Neuronal stem cell (in vitro differentiated cells): ENCODE results near the gene BRIP1.

ENCODE experiments used
- DNase-seq: peaks from one replicate; pipeline ENCODE4 v3.0.0-alpha.2; 2013; ENCODE audit warnings: low spot score
- H2AFZ ChIP-seq: one replicate; pipeline ENCODE4 v1.6.1; 2013; ENCODE audit warnings: mild to moderate bottlenecking, low read length, inconsistent platforms
- H2AK5ac ChIP-seq: 2 replicates; pipeline ENCODE4 v1.6.1; 2013; ENCODE audit warnings: low read depth, mild to moderate bottlenecking, inconsistent platforms, low read length, moderate library complexity, mixed read lengths
- H2BK120ac ChIP-seq: 2 replicates; pipeline ENCODE4 v1.6.1; 2013; ENCODE audit warnings: low read depth, mild to moderate bottlenecking, inconsistent platforms, low read length, moderate library complexity, mixed read lengths
- H2BK12ac ChIP-seq: one replicate; pipeline ENCODE4 v1.6.1; 2013; ENCODE audit warnings: low read length, inconsistent platforms
- H2BK15ac ChIP-seq: 2 replicates; pipeline ENCODE4 v1.6.1; 2013; ENCODE audit warnings: mild to moderate bottlenecking, low read length, inconsistent platforms, mixed read lengths
- H2BK5ac ChIP-seq: one replicate; pipeline ENCODE4 v1.6.1; 2013; ENCODE audit warnings: inconsistent platforms, mild to moderate bottlenecking, low read length, moderate library complexity
- H3K14ac ChIP-seq: one replicate; pipeline ENCODE4 v1.6.1; 2013; ENCODE audit warnings: low read length, inconsistent platforms
- H3K18ac ChIP-seq: 2 replicates; pipeline ENCODE4 v1.6.1; 2013; ENCODE audit warnings: low read length, inconsistent platforms
- H3K23ac ChIP-seq: 2 replicates; pipeline ENCODE4 v1.6.1; 2013; ENCODE audit warnings: low read depth, mild to moderate bottlenecking, mixed read lengths, low read length, inconsistent platforms; ENCODE audit not compliant: poor library complexity
- H3K27ac ChIP-seq: replicated peaks from 3 replicates; pipeline ENCODE4 v1.5.1; 2013; ENCODE audit warnings: low read length, inconsistent platforms
- H3K27me3 ChIP-seq, 3 experiments: 2 replicates each; pipeline ENCODE4 v1.6.1; 2013; ENCODE audit warnings: low read length in 3 of 3, mild to moderate bottlenecking in 2 of 3, inconsistent platforms in 1 of 3, low read depth in 1 of 3, mixed read lengths in 1 of 3, moderate library complexity in 1 of 3; ENCODE audit not compliant: control insufficient read depth in 3 of 3, insufficient read depth in 3 of 3
- H3K36me3 ChIP-seq, 2 donors: replicated peaks in 1 of 2; 2 replicates each; pipeline ENCODE4 v1.6.1; 2013; ENCODE audit warnings: low read length in 2 of 2; ENCODE audit not compliant: control insufficient read depth in 2 of 2, insufficient read depth in 2 of 2
- H3K4ac ChIP-seq: 2 replicates; pipeline ENCODE4 v1.6.1; 2013; ENCODE audit warnings: inconsistent platforms, mild to moderate bottlenecking, low read length, moderate library complexity
- H3K4me1 ChIP-seq, 2 donors: 1 replicate in 1 of 2; 2 replicates in 1 of 2; pipeline ENCODE4 v1.6.1; 2013; ENCODE audit warnings: low read length in 2 of 2, low read depth in 1 of 2; ENCODE audit not compliant: control insufficient read depth in 2 of 2, insufficient read depth in 1 of 2
- H3K4me2 ChIP-seq: one replicate; pipeline ENCODE4 v1.6.1; 2013; ENCODE audit warnings: mild to moderate bottlenecking, low read length, inconsistent platforms; ENCODE audit not compliant: insufficient read depth, poor library complexity, severe bottlenecking
- H3K4me3 ChIP-seq, 2 donors: 2 replicates each; pipeline ENCODE4 v1.5.1; 2013; ENCODE audit warnings: low read length in 2 of 2, mild to moderate bottlenecking in 2 of 2, inconsistent platforms in 1 of 2, moderate library complexity in 1 of 2
- H3K79me1 ChIP-seq: one replicate; pipeline ENCODE4 v1.6.1; 2013; ENCODE audit warnings: low read depth, mild to moderate bottlenecking, inconsistent platforms, low read length, moderate library complexity
- H3K9ac ChIP-seq: one replicate; pipeline ENCODE4 v1.6.1; 2013; ENCODE audit warnings: mild to moderate bottlenecking, low read depth, low read length, inconsistent platforms; ENCODE audit not compliant: poor library complexity
- H3K9me3 ChIP-seq, 2 donors: replicated peaks in 1 of 2; 2 replicates each; pipeline versions ENCODE3 to v1.6.1; 2013; ENCODE audit warnings: low read length in 2 of 2, mild to moderate bottlenecking in 2 of 2, inconsistent platforms in 1 of 2, low read depth in 1 of 2, mixed read lengths in 1 of 2, moderate library complexity in 1 of 2; ENCODE audit not compliant: control insufficient read depth in 2 of 2, insufficient read depth in 1 of 2
- H4K8ac ChIP-seq: one replicate; pipeline ENCODE4 v1.6.1; 2013; ENCODE audit warnings: low read depth, mild to moderate bottlenecking, inconsistent platforms, low read length, moderate library complexity
- H4K91ac ChIP-seq: one replicate; pipeline ENCODE4 v1.6.1; 2013; ENCODE audit warnings: low read length, low read depth, mild to moderate bottlenecking, inconsistent platforms; ENCODE audit not compliant: poor library complexity
- WGBS, 2 donors: extraction: QIAGEN DNeasy Blood & Tissue Kit; methylation state at CpG; one replicate each; pipeline ENCODE4 v1.1.7; 2013; ENCODE audit warnings: missing lambda C conversion rate in 2 of 2, mixed read lengths in 1 of 2; ENCODE audit not compliant: insufficient read length in 2 of 2, insufficient replicate concordance in 1 of 2; ENCODE audit errors: extremely low coverage in 2 of 2; 5-methylcytosine and 5-hydroxymethylcytosine counted together

The BRIP1 gene

DNA sequence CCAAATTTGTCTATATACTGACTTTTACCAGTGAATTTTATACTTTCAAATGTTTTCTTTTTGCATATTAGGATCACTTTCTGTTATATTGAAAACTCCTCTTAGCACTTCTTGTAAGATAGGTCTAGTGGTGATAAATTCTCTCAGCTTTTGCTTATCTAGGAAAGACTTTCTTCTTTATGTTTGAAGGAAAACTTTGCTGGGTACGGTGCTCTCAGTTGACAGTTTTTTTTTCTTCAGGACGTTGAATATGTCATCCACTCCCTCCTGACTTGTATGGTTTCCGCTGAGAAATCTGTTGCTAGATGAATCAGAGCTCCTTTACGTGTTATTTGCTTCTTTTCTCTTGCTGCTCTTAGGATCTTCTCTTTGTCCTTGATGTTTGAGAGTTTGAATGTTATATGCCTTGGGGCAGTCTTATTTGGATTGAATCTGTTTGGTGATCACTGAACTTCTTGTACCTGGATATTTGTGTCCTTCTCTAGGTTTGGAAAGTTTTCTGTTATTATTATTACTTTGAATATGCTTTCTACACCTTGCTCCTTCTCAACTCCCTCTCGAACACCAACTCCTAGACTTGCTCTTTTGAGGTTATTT is 228.3 kb downstream of the BRIP1 start:
- Histone ChIP-seq H2AK5ac (no peak overlapping the region), H2AFZ (no peak overlapping the region), H3K9me3 (peaks cover 0 to 3% of the 10 kb centered on the region in 2 donors), H3K4me2 (no peak overlapping the region), H3K36me3 (no peaks in the 10 kb centered on the region), H3K27me3 (no peaks in the 10 kb centered on the region), H3K14ac (no peak overlapping the region), H3K9ac (no peak overlapping the region), H3K23ac (no peak overlapping the region), H3K4ac (no peak overlapping the region), H3K79me1 (no peaks in the 10 kb centered on the region), H4K91ac (no peak overlapping the region), H2BK5ac (no peak overlapping the region), H3K18ac (no peak overlapping the region), H2BK12ac (no peak overlapping the region), H4K8ac (no peak overlapping the region), H2BK15ac (no peak overlapping the region), H3K4me1 (no peaks in the 10 kb centered on the region), H3K4me3 (no peak overlapping the region), H3K27ac (no peak overlapping the region), H2BK120ac (no peak overlapping the region)
- no peak for DNase-seq
- WGBS, 2 donors, result no CpG with 5 or more reads among the region's 5 CpGs

DNA sequence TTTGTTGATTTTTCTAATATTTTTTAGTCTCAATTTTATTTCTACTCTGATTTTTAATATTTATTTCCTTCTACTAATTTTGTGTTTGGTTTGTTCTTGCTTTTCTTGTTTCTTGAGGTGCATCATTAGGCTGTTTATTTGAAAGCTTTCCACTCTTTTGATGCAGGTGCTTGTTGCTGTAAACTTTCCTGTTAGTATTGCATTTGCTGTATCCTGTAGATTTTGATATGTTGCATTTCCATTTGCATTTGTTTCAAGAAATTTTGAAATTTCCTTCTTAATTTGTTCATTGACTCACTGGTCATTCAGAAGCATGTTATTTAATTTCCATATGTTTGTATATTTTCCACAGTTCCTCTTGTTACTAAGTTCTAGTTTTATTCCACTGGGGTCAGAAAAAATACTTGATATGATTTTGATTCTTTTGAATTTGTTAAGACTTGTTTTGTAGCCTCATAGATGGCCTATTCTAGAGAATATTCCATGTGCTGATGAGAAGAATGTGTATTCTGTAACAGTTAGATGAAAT is 229.3 kb downstream of the BRIP1 start:
- Histone ChIP-seq H2AK5ac (no peak overlapping the region), H3K18ac (no peak overlapping the region), H3K4me1 (no peaks in the 10 kb centered on the region), H3K14ac (no peak overlapping the region), H4K8ac (no peak overlapping the region), H3K27me3 (no peaks in the 10 kb centered on the region), H3K4ac (no peak overlapping the region), H2BK5ac (no peak overlapping the region), H3K4me3 (no peak overlapping the region), H2AFZ (no peak overlapping the region), H3K9ac (no peak overlapping the region), H2BK15ac (no peak overlapping the region), H2BK120ac (no peak overlapping the region), H4K91ac (no peak overlapping the region), H3K27ac (no peak overlapping the region), H2BK12ac (no peak overlapping the region), H3K36me3 (no peaks in the 10 kb centered on the region), H3K9me3 (peaks cover 0 to 3% of the 10 kb centered on the region in 2 donors), H3K23ac (no peak overlapping the region), H3K79me1 (no peaks in the 10 kb centered on the region), H3K4me2 (no peak overlapping the region)
- DNase-seq, result no peak

DNA sequence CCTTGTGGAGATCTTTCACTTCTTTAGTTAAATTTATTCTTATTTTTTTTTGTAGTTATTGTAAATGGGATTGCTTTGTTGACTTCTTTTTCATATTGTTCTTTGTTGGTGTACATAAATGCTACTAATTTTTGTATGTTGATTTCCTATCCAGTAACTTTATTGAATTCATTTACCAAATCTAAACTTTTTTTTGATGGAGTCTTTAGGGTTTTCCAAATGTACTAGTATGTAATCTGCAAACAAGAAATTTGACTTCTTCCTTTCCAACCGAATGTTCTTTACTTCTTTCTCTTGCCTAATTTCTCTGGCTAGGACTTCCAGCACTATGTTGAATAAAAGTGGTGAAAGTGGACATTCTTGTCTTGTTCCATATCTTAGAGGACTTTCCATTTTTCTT is 230.5 kb downstream of the BRIP1 start:
- Histone ChIP-seq H3K4ac (no peak overlapping the region), H2AFZ (no peak overlapping the region), H3K79me1 (no peaks in the 10 kb centered on the region), H3K27me3 (no peaks in the 10 kb centered on the region), H4K91ac (no peak overlapping the region), H3K4me2 (no peak overlapping the region), H3K18ac (no peak overlapping the region), H3K9me3 (no peaks in the 10 kb centered on the region), H2BK120ac (no peak overlapping the region), H3K4me3 (no peak overlapping the region), H4K8ac (no peak overlapping the region), H2AK5ac (no peak overlapping the region), H2BK12ac (no peak overlapping the region), H3K27ac (no peak overlapping the region), H3K4me1 (no peaks in the 10 kb centered on the region), H2BK15ac (no peak overlapping the region), H3K36me3 (no peaks in the 10 kb centered on the region), H3K9ac (no peak overlapping the region), H3K14ac (no peak overlapping the region), H3K23ac (no peak overlapping the region), H2BK5ac (no peak overlapping the region)
- no peak for DNase-seq
- no CpG with 5 or more reads among the region's 1 CpG for WGBS, 2 donors

DNA sequence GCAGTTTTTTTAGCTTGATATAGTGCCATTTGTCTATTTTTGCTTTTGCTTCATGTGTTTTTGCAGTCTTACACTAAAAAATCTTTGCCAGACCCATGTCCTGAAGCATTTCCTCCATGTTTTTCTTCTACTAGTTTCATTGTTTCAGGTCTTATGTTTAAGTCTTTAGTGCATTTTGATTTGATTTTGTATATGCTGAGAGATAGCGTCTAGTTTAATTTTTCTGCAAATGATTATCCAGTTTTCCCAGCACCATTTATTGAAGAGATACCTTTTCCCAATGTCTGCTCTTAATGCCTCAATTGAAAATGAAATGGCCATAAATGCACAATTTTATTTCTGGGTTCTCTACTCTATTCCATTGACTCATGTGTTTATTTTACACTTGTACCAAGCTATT is 231.5 kb downstream of the BRIP1 start:
- Histone ChIP-seq H3K27me3 (no peaks in the 10 kb centered on the region), H3K9me3 (no peaks in the 10 kb centered on the region), H4K8ac (no peak overlapping the region), H3K18ac (no peak overlapping the region), H3K27ac (no peak overlapping the region), H3K4ac (no peak overlapping the region), H4K91ac (no peak overlapping the region), H2BK5ac (no peak overlapping the region), H3K36me3 (no peaks in the 10 kb centered on the region), H3K23ac (no peak overlapping the region), H2BK12ac (no peak overlapping the region), H3K9ac (no peak overlapping the region), H2BK120ac (no peak overlapping the region), H2BK15ac (no peak overlapping the region), H3K79me1 (no peaks in the 10 kb centered on the region), H3K4me3 (no peak overlapping the region), H3K4me1 (no peaks in the 10 kb centered on the region), H2AFZ (no peak overlapping the region), H2AK5ac (no peak overlapping the region), H3K14ac (no peak overlapping the region), H3K4me2 (no peak overlapping the region)
- no peak for DNase-seq
- no CpG with 5 or more reads among the region's 1 CpG for WGBS, 2 donors
